Measurements from ENCODE around the gene CHRNA9. TPM values are rescaled to one million over a fixed set of nuclear protein-coding genes. Genes with fewer than 3 reads are reported as not detected.
A peak's percentile ranks its signal among the peaks of the same experiment; 100 is the strongest.

CHRNA9 gene
- total RNA-seq, 2 experiments from 2014 or later: not detected

DNA sequence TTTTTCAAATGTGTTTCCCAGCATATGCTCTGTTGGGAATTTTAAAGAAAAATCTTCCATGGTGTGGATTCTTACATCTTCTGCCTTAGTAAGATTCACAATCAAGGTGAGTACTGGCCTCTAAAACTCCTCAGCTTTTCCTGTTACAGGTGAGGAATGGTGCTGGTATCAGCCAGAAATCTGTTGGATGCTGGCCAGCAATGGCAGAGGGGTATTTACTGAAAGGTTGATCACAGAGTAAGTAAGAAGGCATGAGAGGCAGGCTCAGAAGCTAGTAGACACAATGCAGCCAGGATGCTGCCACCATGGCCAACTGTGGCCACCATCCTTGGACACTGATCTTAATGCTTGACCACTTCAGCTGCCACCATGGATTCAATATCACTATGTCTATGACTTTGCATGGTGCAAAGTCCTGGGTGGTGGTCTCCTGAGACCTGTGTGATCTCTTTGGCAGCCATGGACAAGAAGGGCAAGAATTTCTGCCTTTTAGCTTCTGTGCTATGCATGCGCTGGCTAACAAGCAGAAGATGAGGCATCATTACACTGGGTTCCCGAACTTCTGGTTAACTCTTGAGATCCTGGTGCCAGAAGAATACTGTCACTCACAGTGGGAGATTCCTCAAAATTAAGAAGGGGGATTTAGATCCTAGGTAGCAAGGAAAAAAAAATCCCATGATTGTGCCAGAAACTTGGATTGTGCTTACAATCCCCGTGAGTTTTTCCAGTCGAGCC lies 60.2 kb downstream of the CHRNA9 start:
- Histone ChIP-seq H3K9me2 (ENCODE audit: insufficient read depth, low read length) (no peaks in the 10 kb centered on the region), H3K4me3 (ENCODE audit: low read depth, low read length, poor library complexity, severe bottlenecking) (no peak overlapping the region), H3K4me1 (ENCODE audit: insufficient read depth, low read length, poor library complexity, severe bottlenecking) (peaks cover 7% of the 10 kb centered on the region), H3K79me2 (ENCODE audit: insufficient read depth, low read depth, low read length) (no peaks in the 10 kb centered on the region), H4K20me1 (ENCODE audit: insufficient read depth, low read length) (no peaks in the 10 kb centered on the region), H3K36me3 (ENCODE audit: insufficient read depth, low read length) (no peaks in the 10 kb centered on the region), H3K9me3 (ENCODE audit: low read length) (no peaks in the 10 kb centered on the region), H3K27ac (ENCODE audit: low read depth, low read length, poor library complexity, severe bottlenecking) (no peak overlapping the region), H3K4me2 (ENCODE audit: low read length) (0 out of 2 replicates have a peak overlapping the region, but pooled peaks have one; percentile 5), H2AFZ (ENCODE audit: low read length) (no peak overlapping the region)
- no TSS peak for BruUV-seq (replicated peaks)
- intact Hi-C loops (cut with micrococcal nuclease; ENCODE audit: unreplicated experiment): no loop called here
- no peak for DNase-seq (ENCODE audit: low spot score)
- TF ChIP-seq, protein P1, sequence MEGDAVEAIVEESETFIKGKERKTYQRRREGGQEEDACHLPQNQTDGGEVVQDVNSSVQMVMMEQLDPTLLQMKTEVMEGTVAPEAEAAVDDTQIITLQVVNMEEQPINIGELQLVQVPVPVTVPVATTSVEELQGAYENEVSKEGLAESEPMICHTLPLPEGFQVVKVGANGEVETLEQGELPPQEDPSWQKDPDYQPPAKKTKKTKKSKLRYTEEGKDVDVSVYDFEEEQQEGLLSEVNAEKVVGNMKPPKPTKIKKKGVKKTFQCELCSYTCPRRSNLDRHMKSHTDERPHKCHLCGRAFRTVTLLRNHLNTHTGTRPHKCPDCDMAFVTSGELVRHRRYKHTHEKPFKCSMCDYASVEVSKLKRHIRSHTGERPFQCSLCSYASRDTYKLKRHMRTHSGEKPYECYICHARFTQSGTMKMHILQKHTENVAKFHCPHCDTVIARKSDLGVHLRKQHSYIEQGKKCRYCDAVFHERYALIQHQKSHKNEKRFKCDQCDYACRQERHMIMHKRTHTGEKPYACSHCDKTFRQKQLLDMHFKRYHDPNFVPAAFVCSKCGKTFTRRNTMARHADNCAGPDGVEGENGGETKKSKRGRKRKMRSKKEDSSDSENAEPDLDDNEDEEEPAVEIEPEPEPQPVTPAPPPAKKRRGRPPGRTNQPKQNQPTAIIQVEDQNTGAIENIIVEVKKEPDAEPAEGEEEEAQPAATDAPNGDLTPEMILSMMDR (conservative IDR thresholded peaks at IDR 0.05; ENCODE audit: low read length): no peak
- TF ChIP-seq EZH2phosphoT487 (IDR thresholded peaks at IDR 0.05; ENCODE audit: borderline replicate concordance, low read depth, low read length): no peak
- POLR2A ChIA-PET: no interaction called here
- CTCF ChIA-PET (ENCODE audit: unreplicated experiment): no interaction called here

DNA sequence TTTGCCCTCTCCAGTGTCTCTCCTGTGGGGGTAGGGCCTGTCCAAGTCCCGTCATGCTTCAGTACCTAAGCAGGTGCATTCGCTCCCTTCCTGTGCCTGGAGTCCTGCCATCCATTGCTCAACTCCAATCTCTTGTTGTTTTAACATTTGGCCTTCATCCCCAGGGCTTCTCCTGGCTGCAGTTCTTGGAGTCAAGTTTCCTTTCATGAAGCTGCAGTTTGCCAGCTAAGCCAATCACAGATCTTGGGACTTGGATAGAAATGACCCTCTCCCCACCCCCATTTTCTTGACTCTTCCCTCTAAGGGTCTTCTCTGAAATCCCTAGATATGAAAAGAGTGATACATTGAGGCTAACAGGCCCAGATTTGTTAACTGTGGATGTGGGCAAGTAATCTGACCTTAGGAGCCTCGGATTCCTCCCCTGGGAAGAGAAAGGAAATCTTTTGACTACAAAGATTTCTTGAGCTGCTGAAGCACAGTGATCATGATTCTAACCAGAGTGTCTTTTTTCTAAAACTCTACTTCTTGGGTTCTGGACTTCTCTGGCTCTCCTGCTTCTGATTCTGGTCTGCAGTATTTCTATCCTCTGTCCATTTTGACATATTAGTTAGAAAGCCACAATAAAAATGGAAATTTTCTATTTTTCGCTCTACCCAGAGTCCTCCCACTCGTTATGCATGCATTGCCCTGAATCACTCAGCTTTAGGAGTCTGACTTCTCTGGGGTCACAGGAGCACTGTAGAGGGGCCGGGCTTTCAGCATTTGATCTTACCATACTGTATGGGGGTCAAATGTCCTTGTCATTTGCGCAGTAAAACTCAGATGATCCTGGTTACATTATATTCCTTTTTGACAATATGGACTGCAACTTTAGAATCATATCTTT lies 61.0 kb downstream of the CHRNA9 start:
- intact Hi-C loops (cut with micrococcal nuclease; ENCODE audit: unreplicated experiment): no loop called here
- Histone ChIP-seq H3K79me2 (ENCODE audit: insufficient read depth, low read depth, low read length) (no peaks in the 10 kb centered on the region), H2AFZ (ENCODE audit: low read length) (peak overlapping the region; percentile 30; the same call in 1 of the 2 replicates), H3K9me3 (ENCODE audit: low read length) (no peaks in the 10 kb centered on the region), H3K9me2 (ENCODE audit: insufficient read depth, low read length) (no peaks in the 10 kb centered on the region), H3K4me3 (ENCODE audit: low read depth, low read length, poor library complexity, severe bottlenecking) (no peak overlapping the region), H3K4me1 (ENCODE audit: insufficient read depth, low read length, poor library complexity, severe bottlenecking) (peaks cover 7% of the 10 kb centered on the region), H4K20me1 (ENCODE audit: insufficient read depth, low read length) (no peaks in the 10 kb centered on the region), H3K27ac (ENCODE audit: low read depth, low read length, poor library complexity, severe bottlenecking) (no peak overlapping the region), H3K36me3 (ENCODE audit: insufficient read depth, low read length) (no peaks in the 10 kb centered on the region), H3K4me2 (ENCODE audit: low read length) (0 out of 2 replicates have a peak overlapping the region, but pooled peaks have one; percentile 5)
- BruUV-seq (replicated peaks): no TSS peak
- no peak for DNase-seq (ENCODE audit: low spot score)
- POLR2A ChIA-PET: interaction anchor here (0.6 kb wide), 1 partner anchor 269 kb away, joined by 3 read pairs; no protein-coding TSS in a partner anchor
- no peak for TF ChIP-seq EZH2phosphoT487 (IDR thresholded peaks at IDR 0.05; ENCODE audit: borderline replicate concordance, low read depth, low read length)
- TF ChIP-seq, protein P1 (conservative IDR thresholded peaks at IDR 0.05; ENCODE audit: low read length): no peak
- CTCF ChIA-PET (ENCODE audit: unreplicated experiment): no interaction called here
